ENCODE measurements around the gene RADIL. TPM values are rescaled to one million over a fixed set of nuclear protein-coding genes. Genes with fewer than 3 reads are reported as not detected.
A peak's percentile ranks its signal among the peaks of the same experiment; 100 is the strongest.

Gene RADIL
- total and polyA plus RNA-seq, 9 of the 15 experiments (the other 6 are each of a cell fraction or from before 2014, with no cell fraction given), result 0.06 to 8.1 (median 1.9) TPM; not detected in 1

- WGBS (ENCODE audit: insufficient coverage, low coverage, missing lambda C conversion rate), result 94% methylated on average over 29 of the region's 32 CpGs
- H2AFZ ChIP-seq (ENCODE audit: low read depth, low read length), result no peak overlapping the region
- no peaks in the 10 kb centered on the region for H3K79me2 ChIP-seq (ENCODE audit: control insufficient read depth, insufficient read depth, low read length)
- intact Hi-C loops (cut with micrococcal nuclease) (no loop called here), in situ Hi-C loops (cut with MboI) (no loop called here)
- peaks cover 72% of the 10 kb centered on the region; the same call in 2 of the 3 replicates for H3K36me3 ChIP-seq (ENCODE audit: control insufficient read depth, insufficient read depth, low read length)
- no peaks in the 10 kb centered on the region for H3K9me3 ChIP-seq (replicated peaks; ENCODE audit: control insufficient read depth, insufficient read depth, low read depth, low read length)
- CTCF ChIA-PET (ENCODE audit: low intra/inter-chr PET ratio), result no interaction called here
- DNase-seq (ENCODE audit: extremely low read depth in 1 of 4, low spot score in 3 of 4) (no peak), ATAC-seq (no peak), FAIRE-seq (no peak)
- POLR2A ChIA-PET, result interaction anchor here (1.2 to 1.9 kb wide), 2 partner anchors 10 to 12 kb away, joined by 3 to 9 read pairs; partner anchors contain the start of gene AP5Z1
- peak overlapping the region in 1 of 2 experiments; percentile 1; a peak in 1 of 4 replicates for H3K9ac ChIP-seq (ENCODE audit: insufficient read depth in 1 of 2, low read depth in 2 of 2, low read length in 2 of 2)
- H3K27ac ChIP-seq (ENCODE audit: extremely low read depth, low read depth, low read length), result no peak overlapping the region
- no peaks in the 10 kb centered on the region for H3K27me3 ChIP-seq (ENCODE audit: control insufficient read depth in 2 of 2, insufficient read depth in 2 of 2, low read length in 2 of 2)
- H3K9me1 ChIP-seq (ENCODE audit: control insufficient read depth, insufficient read depth, low read length), result peaks cover 5% of the 10 kb centered on the region
- TF ChIP-seq RBM22 (IDR thresholded peaks at IDR 0.05; ENCODE audit: low read depth, low read length, poor library complexity, severe bottlenecking) (peak; percentile 64), XRCC4 (IDR thresholded peaks at IDR 0.05; ENCODE audit: extremely low read depth, insufficient read depth, insufficient read length) (no peak), KHSRP (IDR thresholded peaks at IDR 0.05) (no peak), POLR2G (IDR thresholded peaks at IDR 0.05; ENCODE audit: low read depth, low read length) (peak; percentile 9; the same call in 1 of the 2 replicates), ZNF354B (CRISPR knock-in tag; IDR thresholded peaks at IDR 0.05) (no peak), FOXJ3 (CRISPR knock-in tag; IDR thresholded peaks at IDR 0.05) (no peak), PTBP1 (IDR thresholded peaks at IDR 0.05; ENCODE audit: low read depth, low read length) (no peak), ZNF695 (CRISPR knock-in tag; IDR thresholded peaks at IDR 0.05) (no peak), YBX1 (IDR thresholded peaks at IDR 0.05) (no peak)
- no TSS peak for BruUV-seq (replicated peaks)
- no peak overlapping the region for H3K4me2 ChIP-seq (ENCODE audit: insufficient read depth, low read length)
- H3K4me1 ChIP-seq (replicated peaks in 1 of 2; ENCODE audit: control insufficient read depth in 2 of 2, insufficient read depth in 2 of 2, low read length in 2 of 2), result peaks cover 0 to 12% of the 10 kb centered on the region in 2 experiments; a peak in 1 of 5 replicates
- H3K4me3 ChIP-seq, result no peak overlapping the region
- 0 out of 2 replicates have a peak, but pooled peaks cover 4% of the 10 kb centered on the region for H4K20me1 ChIP-seq (replicated peaks; ENCODE audit: control insufficient read depth, insufficient read depth, low read length)
These were observed 120.3 kb downstream of the RADIL start for GRCh38 chr7:4763091-4763793.
